ENCODE data around the gene SLC6A7. TPM values are rescaled to one million over a fixed set of nuclear protein-coding genes. Genes with fewer than 3 reads are reported as not detected.
"Not testable (repeated sequence)": the region's sequence is repeated elsewhere in the genome, so short reads cannot be mapped to it uniquely, and the experiment has no call there.

Gene SLC6A7
- total RNA-seq, 3 donors from 2014 or later, result not detected

GRCh38 chr5:150219142-150219541 is 29.3 kb downstream of the SLC6A7 start:
- Mint-ChIP-seq H3K9me3 (no peaks in the 10 kb centered on the region), H3K36me3 (ENCODE audit: insufficient read depth) (no peaks in the 10 kb centered on the region), H3K4me3 (no peak overlapping the region), H3K4me1 (ENCODE audit: low read depth) (no peaks in the 10 kb centered on the region), H3K27me3 (ENCODE audit: low read depth) (peaks cover 10% of the 10 kb centered on the region)
- ATAC-seq (no peak), DNase-seq (no peak)

- Mint-ChIP-seq H3K4me3 (no peak overlapping the region), H3K4me1 (ENCODE audit: low read depth) (no peaks in the 10 kb centered on the region), H3K9me3 (no peaks in the 10 kb centered on the region), H3K36me3 (ENCODE audit: insufficient read depth) (no peaks in the 10 kb centered on the region), H3K27me3 (ENCODE audit: low read depth) (peaks cover 10% of the 10 kb centered on the region)
- DNase-seq (no peak), ATAC-seq (no peak)
These were observed 30.0 kb downstream of the SLC6A7 start for GRCh38 chr5:150219861-150220260.

GRCh38 chr5:150221471-150221870 is 31.6 kb downstream of the SLC6A7 start:
- H3K36me3 Mint-ChIP-seq (ENCODE audit: insufficient read depth), result no peaks in the 10 kb centered on the region
- no peak for DNase-seq
- no peaks in the 10 kb centered on the region for H3K4me1 Mint-ChIP-seq (ENCODE audit: low read depth)
- ATAC-seq, result no peak
- H3K4me3 Mint-ChIP-seq, result no peak overlapping the region
- H3K9me3 Mint-ChIP-seq, result no peaks in the 10 kb centered on the region
- peaks cover 10% of the 10 kb centered on the region for H3K27me3 Mint-ChIP-seq (ENCODE audit: low read depth)

GRCh38 chr5:150222906-150223305 is 33.0 kb downstream of the SLC6A7 start:
- peaks cover 4% of the 10 kb centered on the region for H3K27me3 Mint-ChIP-seq (ENCODE audit: low read depth)
- H3K9me3 Mint-ChIP-seq, result no peaks in the 10 kb centered on the region
- H3K4me3 Mint-ChIP-seq, result no peak overlapping the region
- no peak for DNase-seq
- no peaks in the 10 kb centered on the region for H3K36me3 Mint-ChIP-seq (ENCODE audit: insufficient read depth)
- H3K4me1 Mint-ChIP-seq (ENCODE audit: low read depth), result no peaks in the 10 kb centered on the region
- no peak for ATAC-seq

GRCh38 chr5:150223474-150223873 is 33.6 kb downstream of the SLC6A7 start:
- Mint-ChIP-seq H3K4me1 (ENCODE audit: low read depth) (no peaks in the 10 kb centered on the region), H3K36me3 (ENCODE audit: insufficient read depth) (no peaks in the 10 kb centered on the region), H3K4me3 (no peak overlapping the region), H3K27me3 (ENCODE audit: low read depth) (peaks cover 4% of the 10 kb centered on the region), H3K9me3 (no peaks in the 10 kb centered on the region)
- ATAC-seq, result no peak
- no peak for DNase-seq

- no peak overlapping the region for H3K4me3 Mint-ChIP-seq
- no peaks in the 10 kb centered on the region for H3K4me1 Mint-ChIP-seq (ENCODE audit: low read depth)
- no peak for ATAC-seq
- no peak for DNase-seq
- H3K36me3 Mint-ChIP-seq (ENCODE audit: insufficient read depth), result no peaks in the 10 kb centered on the region
- H3K27me3 Mint-ChIP-seq (ENCODE audit: low read depth), result peaks cover 4% of the 10 kb centered on the region
- H3K9me3 Mint-ChIP-seq, result no peaks in the 10 kb centered on the region
These were observed 34.7 kb downstream of the SLC6A7 start for GRCh38 chr5:150224483-150225027.

GRCh38 chr5:150227036-150227435 is 37.2 kb downstream of the SLC6A7 start:
- DNase-seq (no peak), ATAC-seq (no peak)
- no peaks in the 10 kb centered on the region for H3K27me3 Mint-ChIP-seq (ENCODE audit: low read depth)
- H3K4me1 Mint-ChIP-seq (ENCODE audit: low read depth), result no peaks in the 10 kb centered on the region
- no peaks in the 10 kb centered on the region for H3K36me3 Mint-ChIP-seq (ENCODE audit: insufficient read depth)
- no peaks in the 10 kb centered on the region for H3K9me3 Mint-ChIP-seq
- H3K4me3 Mint-ChIP-seq, result no peak overlapping the region

GRCh38 chr5:150227606-150228273 is 37.9 kb downstream of the SLC6A7 start:
- H3K4me1 Mint-ChIP-seq (ENCODE audit: low read depth), result no peaks in the 10 kb centered on the region
- H3K9me3 Mint-ChIP-seq, result no peaks in the 10 kb centered on the region
- no peak overlapping the region for H3K4me3 Mint-ChIP-seq
- H3K27me3 Mint-ChIP-seq (ENCODE audit: low read depth), result no peaks in the 10 kb centered on the region
- DNase-seq (no peak), ATAC-seq (no peak)
- H3K36me3 Mint-ChIP-seq (ENCODE audit: insufficient read depth), result no peaks in the 10 kb centered on the region

- Mint-ChIP-seq H3K36me3 (ENCODE audit: insufficient read depth) (no peaks in the 10 kb centered on the region), H3K4me1 (ENCODE audit: low read depth) (no peaks in the 10 kb centered on the region), H3K27me3 (ENCODE audit: low read depth) (no peaks in the 10 kb centered on the region), H3K4me3 (no peak overlapping the region), H3K9me3 (no peaks in the 10 kb centered on the region)
- DNase-seq (no peak), ATAC-seq (no peak)
These were observed 39.7 kb downstream of the SLC6A7 start for GRCh38 chr5:150229571-150229970.

GRCh38 chr5:150230842-150231241 is 41.0 kb downstream of the SLC6A7 start:
- Mint-ChIP-seq H3K4me1 (ENCODE audit: low read depth) (no peaks in the 10 kb centered on the region), H3K36me3 (ENCODE audit: insufficient read depth) (no peaks in the 10 kb centered on the region), H3K27me3 (ENCODE audit: low read depth) (no peaks in the 10 kb centered on the region), H3K9me3 (no peaks in the 10 kb centered on the region), H3K4me3 (no peak overlapping the region)
- no peak for ATAC-seq
- no peak for DNase-seq

GRCh38 chr5:150233706-150234105 is 43.8 kb downstream of the SLC6A7 start:
- not testable (repeated sequence) for H3K4me1 Mint-ChIP-seq (ENCODE audit: low read depth); H3K27me3 Mint-ChIP-seq (ENCODE audit: low read depth); H3K9me3 Mint-ChIP-seq; H3K4me3 Mint-ChIP-seq; DNase-seq; ATAC-seq; H3K36me3 Mint-ChIP-seq (ENCODE audit: insufficient read depth)

GRCh38 chr5:150234576-150235499 is 45.0 kb downstream of the SLC6A7 start:
- H3K36me3 Mint-ChIP-seq (ENCODE audit: insufficient read depth), result no peaks in the 10 kb centered on the region
- DNase-seq (no peak), ATAC-seq (no peak)
- no peak overlapping the region for H3K4me3 Mint-ChIP-seq
- H3K4me1 Mint-ChIP-seq (ENCODE audit: low read depth), result no peaks in the 10 kb centered on the region
- H3K27me3 Mint-ChIP-seq (ENCODE audit: low read depth), result no peaks in the 10 kb centered on the region
- H3K9me3 Mint-ChIP-seq, result no peaks in the 10 kb centered on the region

- no peak for DNase-seq
- Mint-ChIP-seq H3K4me3 (no peak overlapping the region), H3K27me3 (ENCODE audit: low read depth) (no peaks in the 10 kb centered on the region)
These were observed 45.6 kb downstream of the SLC6A7 start for GRCh38 chr5:150235500-150235854.

GRCh38 chr5:150236313-150236712 is 46.5 kb downstream of the SLC6A7 start:
- no peaks in the 10 kb centered on the region for H3K27me3 Mint-ChIP-seq (ENCODE audit: low read depth)
- H3K4me3 Mint-ChIP-seq, result no peak overlapping the region
- no peaks in the 10 kb centered on the region for H3K4me1 Mint-ChIP-seq (ENCODE audit: low read depth)
- no peaks in the 10 kb centered on the region for H3K9me3 Mint-ChIP-seq
- DNase-seq (no peak), ATAC-seq (no peak)
- H3K36me3 Mint-ChIP-seq (ENCODE audit: insufficient read depth), result no peaks in the 10 kb centered on the region

More at GRCh38 chr5:150235500-150235854, 45.6 kb downstream of the SLC6A7 start:
- H3K4me1 Mint-ChIP-seq (ENCODE audit: low read depth), result no peaks in the 10 kb centered on the region
- ATAC-seq, result no peak
- H3K9me3 Mint-ChIP-seq, result no peaks in the 10 kb centered on the region
- no peaks in the 10 kb centered on the region for H3K36me3 Mint-ChIP-seq (ENCODE audit: insufficient read depth)

Measured in activated T-cell treated with anti-CD3 and anti-CD28 coated beads, Interleukin-2, amount 50 U/mL, for 4 hours (primary cell).